DND-41 (cell line): Measurements from ENCODE around the gene MAL.

Source experiments
- EZH2 ChIP-seq: IDR thresholded peaks from 3 replicates; pipeline ENCODE4 v1.6.1; 2012; ENCODE audit warnings: borderline replicate concordance, low read depth, mild to moderate bottlenecking, moderate library complexity, low read length, inconsistent platforms; ENCODE audit not compliant: severe bottlenecking
- TF ChIP-seq, protein P1 (sequence below): IDR thresholded peaks from 2 replicates; pipeline ENCODE4 v1.5.1; 2012; ENCODE audit warnings: borderline replicate concordance, low read length, moderate library complexity, mild to moderate bottlenecking; ENCODE audit not compliant: poor library complexity, severe bottlenecking; ENCODE audit errors: extremely low read depth

DNA sequence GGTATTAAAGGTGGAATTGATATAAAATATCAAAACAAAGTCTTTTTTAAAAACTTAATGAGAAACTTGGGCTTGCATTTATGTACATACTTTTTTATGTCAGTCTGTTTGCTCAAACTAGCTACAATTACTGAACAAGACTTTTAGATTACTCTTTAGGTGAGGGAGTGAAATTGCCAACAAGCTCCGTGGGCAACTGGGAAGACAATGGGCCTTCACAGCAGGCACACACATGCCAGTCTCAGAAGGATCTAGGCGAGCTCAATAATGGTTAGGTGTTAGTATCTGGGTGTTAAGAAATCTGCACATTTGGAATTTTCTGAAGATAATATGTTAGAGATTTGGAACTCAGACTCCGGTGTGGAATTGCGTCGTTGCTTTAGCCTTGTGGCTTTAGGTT lies 23.0 kb upstream of the MAL start:
- TF ChIP-seq EZH2, result no peak
- TF ChIP-seq, protein P1, sequence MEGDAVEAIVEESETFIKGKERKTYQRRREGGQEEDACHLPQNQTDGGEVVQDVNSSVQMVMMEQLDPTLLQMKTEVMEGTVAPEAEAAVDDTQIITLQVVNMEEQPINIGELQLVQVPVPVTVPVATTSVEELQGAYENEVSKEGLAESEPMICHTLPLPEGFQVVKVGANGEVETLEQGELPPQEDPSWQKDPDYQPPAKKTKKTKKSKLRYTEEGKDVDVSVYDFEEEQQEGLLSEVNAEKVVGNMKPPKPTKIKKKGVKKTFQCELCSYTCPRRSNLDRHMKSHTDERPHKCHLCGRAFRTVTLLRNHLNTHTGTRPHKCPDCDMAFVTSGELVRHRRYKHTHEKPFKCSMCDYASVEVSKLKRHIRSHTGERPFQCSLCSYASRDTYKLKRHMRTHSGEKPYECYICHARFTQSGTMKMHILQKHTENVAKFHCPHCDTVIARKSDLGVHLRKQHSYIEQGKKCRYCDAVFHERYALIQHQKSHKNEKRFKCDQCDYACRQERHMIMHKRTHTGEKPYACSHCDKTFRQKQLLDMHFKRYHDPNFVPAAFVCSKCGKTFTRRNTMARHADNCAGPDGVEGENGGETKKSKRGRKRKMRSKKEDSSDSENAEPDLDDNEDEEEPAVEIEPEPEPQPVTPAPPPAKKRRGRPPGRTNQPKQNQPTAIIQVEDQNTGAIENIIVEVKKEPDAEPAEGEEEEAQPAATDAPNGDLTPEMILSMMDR, result no peak
